Right ventricle myocardium superior (tissue), 1 donor: ENCODE measurements around the gene MAML2. TPM values are rescaled to one million over a fixed set of nuclear protein-coding genes. Genes with fewer than 3 reads are reported as not detected.
A peak's percentile ranks its signal among the peaks of the same experiment; 100 is the strongest.
"Not testable (repeated sequence)": the region's sequence is repeated elsewhere in the genome, so short reads cannot be mapped to it uniquely, and the experiment has no call there.

Experiments
- ATAC-seq: fragments of 200-7000 bp; cut with Tn5 transposase; one replicate; pipeline ENCODE4 v1.9.1; 2020; ENCODE audit warnings: mild to moderate bottlenecking; ENCODE audit not compliant: poor library complexity
- DNase-seq: peaks from one replicate; pipeline ENCODE4 v3.0.0-alpha.2; 2020
- intact Hi-C: fragments of 100-400 bp; cut with DNase I; formaldehyde crosslinking; loops from one replicate; pipeline ENCODE4 v1.11.2; 2022
- total RNA-seq: library from RNA; stranded (reverse); fragmentation: NEBNext Ultra II Directional; extraction: Animal tissue kit (Norgen Biotek cat#: 25700); gene quantifications from one replicate; pipeline ENCODE4 v1.2.1, GENCODE V29; 2021
- donor health status: DM: no; HTN: yes; CAD: no; lungs with severe emphysema.

The MAML2 gene
- total RNA-seq, 1 donor from 2014 or later: 4.5 TPM

DNA sequence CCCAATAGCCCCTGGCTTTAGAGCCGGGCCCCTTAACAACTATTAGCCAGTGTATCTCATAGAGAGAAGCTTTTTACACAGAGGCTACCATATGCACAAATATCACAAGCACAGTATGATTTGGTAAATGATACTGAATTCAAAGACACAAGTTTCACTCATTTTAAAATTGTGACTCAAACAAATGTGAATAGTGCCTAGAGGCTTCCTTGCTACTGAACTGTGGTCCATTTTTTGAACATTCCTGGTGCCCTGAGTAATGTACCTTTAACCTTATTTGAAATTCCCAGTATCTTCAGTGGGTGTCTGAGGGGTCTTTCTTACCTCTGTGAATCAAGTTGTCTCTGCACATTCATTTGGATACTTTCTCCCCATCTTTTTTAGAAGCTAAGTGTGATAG is 156.2 kb downstream of the MAML2 start:
- intact Hi-C loops: no loop called here
- ATAC-seq (no peak), DNase-seq (no peak)

DNA sequence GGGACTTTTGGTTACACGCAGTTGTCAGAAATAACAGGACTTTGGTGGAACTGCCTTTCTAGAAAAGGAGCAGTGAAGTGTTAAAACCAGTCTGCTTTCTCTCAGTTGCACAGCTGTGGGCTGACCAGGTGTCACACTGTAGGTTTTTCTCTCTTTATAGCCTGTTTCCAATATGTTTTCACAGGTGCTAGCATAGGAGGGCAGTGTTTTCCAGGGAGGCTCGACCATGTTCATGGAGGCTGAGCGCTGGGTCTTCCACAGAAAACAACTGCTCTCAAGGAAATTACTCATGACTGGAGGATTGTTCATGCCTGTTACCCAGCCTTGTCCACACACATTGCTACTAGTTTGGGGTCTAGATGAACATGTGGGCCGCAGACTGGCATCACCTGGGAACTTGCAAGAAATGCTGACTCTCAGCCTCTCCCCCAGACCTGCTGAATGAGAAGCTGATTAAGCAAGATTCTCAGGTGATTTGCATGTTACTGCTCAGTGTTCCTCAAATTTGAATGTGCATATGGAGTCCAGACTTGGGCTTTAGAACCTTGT is 157.7 kb downstream of the MAML2 start:
- ATAC-seq (no peak), DNase-seq (no peak)
- intact Hi-C loops: no loop called here

GRCh38 chr11:96180937-96181336 is 162.1 kb downstream of the MAML2 start:
- ATAC-seq, DNase-seq, intact Hi-C loops: not testable (repeated sequence)

DNA sequence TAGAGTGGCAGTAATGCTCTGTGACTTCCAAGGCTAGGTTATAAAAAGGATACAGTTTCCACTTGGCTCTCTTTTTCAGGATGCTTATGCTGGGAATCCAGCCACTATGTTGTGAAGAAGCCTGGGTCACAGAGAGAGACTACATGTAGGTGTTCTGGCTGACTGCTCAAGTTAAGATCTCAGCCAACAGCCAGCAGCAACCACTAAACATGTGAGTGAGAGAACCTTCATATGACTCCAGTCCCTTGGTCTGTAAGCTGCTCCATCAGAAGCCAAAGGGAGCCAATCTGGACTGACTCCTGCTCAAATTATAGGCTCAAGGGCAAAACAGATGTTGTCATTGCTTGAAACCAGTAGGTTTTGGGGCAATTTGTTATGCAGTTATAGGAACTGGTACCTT is 162.7 kb downstream of the MAML2 start:
- intact Hi-C loops: no loop called here
- no peak for DNase-seq
- no peak for ATAC-seq

GRCh38 chr11:96179905-96180304 is 163.1 kb downstream of the MAML2 start:
- intact Hi-C loops: no loop called here
- DNase-seq (no peak), ATAC-seq (no peak)

DNA sequence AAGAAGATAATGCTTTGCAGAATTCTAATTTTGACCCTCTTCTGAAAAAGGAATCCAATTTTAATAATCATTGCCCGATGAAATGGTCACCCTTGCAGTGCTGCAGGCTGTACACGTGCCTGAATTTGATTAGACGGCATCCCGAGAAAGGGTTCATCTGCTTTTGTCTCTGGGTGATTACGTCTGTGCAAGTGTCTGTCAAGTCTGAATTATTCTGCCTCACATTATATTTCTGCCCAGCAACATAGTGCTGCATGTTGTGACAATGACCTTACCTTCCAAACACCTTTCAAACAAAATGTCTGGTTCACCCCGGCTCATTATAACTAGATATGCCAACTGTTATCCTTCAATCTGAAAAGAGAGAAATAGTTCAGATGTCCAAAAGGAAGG is 164.1 kb downstream of the MAML2 start:
- intact Hi-C loops: no loop called here
- ATAC-seq: no peak
- no peak for DNase-seq

DNA sequence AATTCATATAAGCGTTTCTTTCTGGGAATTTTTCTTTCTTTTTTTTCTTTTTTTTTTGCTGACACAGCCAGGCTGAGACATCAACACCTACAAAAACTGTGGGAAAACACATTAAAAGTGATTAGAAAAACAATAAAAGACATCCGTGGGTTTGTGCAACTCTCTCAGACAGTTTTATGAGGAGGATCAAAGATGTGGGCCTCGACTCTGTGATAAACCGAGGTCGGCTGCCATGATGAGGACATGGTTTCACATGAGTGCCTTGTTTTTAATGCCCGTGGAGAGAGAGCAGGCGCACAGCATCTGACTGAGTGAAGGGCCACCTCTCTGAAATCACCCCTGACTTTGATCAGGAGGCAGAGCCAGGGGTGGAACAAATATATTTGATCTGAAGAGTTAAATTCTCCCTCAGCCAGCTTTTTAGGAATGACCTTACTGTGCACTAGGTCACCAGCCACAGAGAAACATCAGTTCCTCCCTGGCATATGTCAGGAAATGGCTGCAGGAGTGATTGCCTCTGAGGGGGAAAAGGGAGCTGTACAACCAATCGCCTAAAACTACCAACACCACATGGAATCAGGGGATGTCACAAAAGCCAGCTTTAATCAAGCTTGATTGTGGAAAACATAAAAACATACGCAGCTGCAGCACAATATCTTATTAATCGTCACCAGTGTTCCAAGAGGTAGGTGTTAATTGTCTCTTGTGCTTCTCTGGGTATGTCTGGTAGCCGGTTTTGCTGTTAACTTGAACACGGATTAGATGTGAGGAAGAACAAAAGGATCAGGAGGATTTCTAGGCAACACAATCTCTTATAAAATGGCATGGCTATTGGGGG is 164.7 kb downstream of the MAML2 start:
- ATAC-seq (no peak), DNase-seq (no peak)
- intact Hi-C loops: no loop called here

GRCh38 chr11:96177146-96177545 is 165.8 kb downstream of the MAML2 start:
- no peak for DNase-seq
- no peak for ATAC-seq
- intact Hi-C loops: no loop called here

- no peak for ATAC-seq
- no peak for DNase-seq
- intact Hi-C loops: no loop called here
Observed at GRCh38 chr11:96173906-96174305, 169.1 kb downstream of the MAML2 start.

DNA sequence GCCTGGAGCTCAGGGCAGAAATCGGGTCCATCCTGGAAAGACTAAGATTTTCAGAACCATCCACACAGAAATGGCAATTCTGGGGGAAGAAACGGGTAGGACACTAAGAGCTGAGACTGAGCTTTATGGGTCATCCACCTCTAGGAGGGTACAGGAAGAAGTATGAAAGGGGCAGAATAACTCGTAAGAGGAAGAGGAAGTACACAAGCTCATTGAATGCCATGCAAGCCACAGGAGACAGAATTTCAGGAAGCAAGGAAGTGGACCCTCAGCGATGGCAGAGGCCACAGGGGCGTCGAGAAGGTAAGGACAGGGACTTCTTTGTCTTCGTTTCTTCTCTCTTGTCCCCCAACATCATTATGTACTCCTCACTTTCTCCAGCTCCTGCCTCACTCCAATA is 169.6 kb downstream of the MAML2 start:
- no peak for ATAC-seq
- DNase-seq: no peak
- intact Hi-C loops: no loop called here

DNA sequence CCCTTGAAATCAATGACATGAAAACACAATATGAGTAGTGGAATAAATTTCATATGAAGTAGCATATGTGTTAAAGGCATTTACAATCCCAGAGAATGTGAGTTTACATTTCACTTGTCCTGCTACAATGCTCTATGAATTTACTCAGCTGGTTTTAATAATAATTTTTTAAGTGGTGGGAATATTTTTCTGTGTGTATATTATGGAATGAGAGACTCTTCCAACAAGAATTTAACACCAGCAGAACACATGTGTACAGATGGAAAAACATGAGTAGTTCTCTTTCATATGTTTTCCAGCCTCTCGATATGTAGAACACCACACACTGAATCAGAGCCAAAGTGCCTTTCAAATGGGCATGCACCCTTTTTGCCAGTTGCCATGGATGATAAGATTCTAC is 170.4 kb downstream of the MAML2 start:
- DNase-seq (no peak), ATAC-seq (no peak)
- intact Hi-C loops: no loop called here

- intact Hi-C loops: no loop called here
Observed at GRCh38 chr11:96169250-96169649, 173.7 kb downstream of the MAML2 start.

DNA sequence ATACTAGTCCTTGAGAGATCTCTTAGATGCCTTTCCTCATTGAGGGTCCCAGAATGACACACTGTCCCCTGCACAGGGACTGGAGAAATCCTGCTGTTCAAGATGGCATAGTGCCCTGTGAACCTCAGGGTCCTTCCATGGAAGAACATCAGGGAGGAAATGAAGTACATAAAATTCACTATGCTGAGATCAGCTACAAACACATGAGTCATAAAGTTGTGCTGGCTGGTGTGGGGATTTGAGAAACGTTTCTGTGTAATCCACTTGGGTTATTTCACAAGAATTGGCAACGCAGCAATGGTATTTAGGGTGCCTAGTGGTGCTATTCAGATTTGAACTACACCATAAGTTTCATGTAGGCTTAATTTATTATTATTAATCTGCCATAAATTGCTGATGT is 174.4 kb downstream of the MAML2 start:
- ATAC-seq: peak; percentile 86
- DNase-seq: no peak
- intact Hi-C loops: no loop called here

More at GRCh38 chr11:96169250-96169649, 173.7 kb downstream of the MAML2 start:
- no peak for DNase-seq
- peak; percentile 9 for ATAC-seq

- ATAC-seq (no peak), DNase-seq (no peak)
- intact Hi-C loops: no loop called here
Observed at GRCh38 chr11:96167787-96168186, 175.2 kb downstream of the MAML2 start.

DNA sequence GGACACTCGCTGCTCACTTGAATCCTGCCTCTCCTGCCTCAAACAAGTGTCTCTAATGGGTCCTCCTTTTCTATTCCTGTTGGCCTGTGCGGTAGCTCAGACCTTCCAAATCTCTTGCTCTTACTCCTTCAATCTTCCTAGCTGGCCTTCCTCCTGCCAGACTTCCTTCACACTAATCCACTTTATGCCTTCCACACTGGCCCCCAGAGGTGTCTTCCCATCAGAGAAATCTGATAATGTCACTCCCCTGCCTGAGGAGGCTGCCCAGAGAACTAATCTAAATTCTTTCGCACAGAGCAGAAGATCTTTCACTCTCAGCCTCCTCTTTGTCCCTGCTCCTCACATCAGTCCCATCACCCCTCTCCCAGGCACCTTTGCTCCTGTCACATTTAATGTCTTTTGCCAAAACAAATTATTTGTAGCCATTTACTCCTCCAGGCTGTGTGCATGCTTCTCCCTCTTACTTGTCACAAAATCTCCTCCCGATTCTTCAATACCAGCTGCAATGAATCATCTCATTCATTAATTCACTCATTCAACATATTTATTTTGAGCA is 175.7 kb downstream of the MAML2 start:
- intact Hi-C loops: no loop called here
- no peak for ATAC-seq
- no peak for DNase-seq

DNA sequence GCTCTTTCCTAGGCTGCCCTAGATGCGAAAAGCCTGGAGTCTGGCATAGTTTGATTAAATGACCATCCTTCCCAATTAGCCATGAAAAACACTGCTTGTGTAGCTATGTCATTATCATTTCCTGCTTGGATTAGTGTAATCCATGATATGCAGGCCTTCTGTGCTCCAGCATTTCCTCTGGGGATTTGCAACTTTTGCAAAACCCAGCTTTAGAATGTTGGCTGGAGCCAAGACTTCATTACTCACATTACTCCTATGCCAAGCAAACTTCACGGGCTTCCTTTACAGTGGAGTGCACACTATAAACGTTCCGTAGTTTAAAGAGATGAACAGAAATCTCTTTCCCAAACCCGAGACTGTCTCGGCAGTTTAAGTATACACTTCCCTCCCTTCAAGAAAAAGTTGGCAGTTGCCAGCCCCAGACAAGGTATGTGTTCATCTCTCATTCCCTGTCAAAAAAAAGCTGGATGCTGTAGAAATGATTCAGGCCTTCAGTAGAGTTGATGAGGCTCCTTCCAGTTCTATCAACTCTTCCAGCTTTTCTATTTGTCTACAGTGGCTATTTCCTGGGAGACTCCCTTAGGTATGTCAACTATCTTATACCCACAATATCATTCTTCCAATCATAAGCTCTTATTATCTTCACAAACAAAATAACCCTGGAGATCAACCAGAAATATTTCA is 180.0 kb downstream of the MAML2 start:
- peak; percentile 87 for ATAC-seq
- intact Hi-C loops: no loop called here
- no peak for DNase-seq

DNA sequence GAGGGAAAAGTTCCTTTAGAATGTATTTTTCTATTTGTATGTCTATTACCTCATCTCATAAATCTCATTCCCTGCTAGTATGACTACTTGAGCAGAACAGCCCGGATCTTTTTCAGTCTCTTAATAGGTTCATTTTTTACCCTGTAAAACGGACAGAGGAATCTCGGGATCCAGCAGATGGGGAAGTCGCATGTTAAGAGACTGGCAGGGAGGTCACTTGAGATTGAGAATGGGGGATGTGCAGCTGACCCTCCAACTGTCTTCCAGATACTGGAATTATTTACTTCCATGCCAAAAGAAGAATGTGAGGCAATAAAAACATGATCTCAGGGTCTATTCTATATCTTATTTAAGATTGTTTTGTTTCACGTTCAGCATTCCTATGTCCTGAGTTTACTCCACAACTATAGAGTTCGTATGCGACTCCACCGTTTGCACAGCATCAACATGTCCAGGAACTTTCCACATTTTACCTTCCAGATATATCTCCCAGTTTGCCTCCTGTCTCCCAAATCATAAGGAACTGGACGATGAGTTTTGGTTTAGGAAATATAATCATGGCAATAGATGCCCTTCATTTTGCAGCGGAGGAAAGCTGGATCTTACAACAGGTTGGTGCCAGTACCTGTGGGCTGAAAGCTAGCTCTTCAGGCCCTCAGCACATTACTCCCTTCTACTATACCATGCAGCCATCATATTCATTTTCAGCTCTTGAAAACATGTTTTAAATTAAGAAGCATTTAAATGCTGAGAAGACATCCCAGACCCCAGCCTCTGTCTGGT is 181.5 kb downstream of the MAML2 start:
- no peak for DNase-seq
- intact Hi-C loops: no loop called here
- no peak for ATAC-seq

- DNase-seq: no peak
- no peak for ATAC-seq
- intact Hi-C loops: no loop called here
Observed at GRCh38 chr11:96160732-96161306, 182.2 kb downstream of the MAML2 start.

DNA sequence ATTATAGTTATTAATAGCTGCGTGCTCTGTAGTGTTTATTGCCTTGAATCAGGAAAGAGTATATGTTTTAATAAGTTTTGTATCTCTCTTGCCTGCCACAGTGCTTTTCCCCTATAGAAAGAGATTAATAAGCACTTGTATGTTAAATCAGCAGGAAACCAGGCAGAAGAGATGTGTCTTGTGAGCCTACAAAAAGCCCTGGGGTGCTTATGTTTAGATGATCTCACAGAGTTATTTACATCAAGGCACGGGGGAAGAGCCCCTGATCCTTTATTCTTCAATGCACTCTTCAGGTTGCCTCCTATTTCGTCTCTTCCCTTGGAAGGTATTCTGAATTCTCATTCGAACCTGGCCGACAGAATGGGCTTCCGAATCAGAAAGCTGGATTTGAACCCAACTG is 183.0 kb downstream of the MAML2 start:
- no peak for DNase-seq
- no peak for ATAC-seq
- intact Hi-C loops: no loop called here
